ENCODE data around the gene COCH. TPM values are rescaled to one million over a fixed set of nuclear protein-coding genes. Genes with fewer than 3 reads are reported as not detected.

The COCH gene
- total RNA-seq, 4 donors from 2014 or later = 1.9 to 5.4 (median 3.7) TPM

- no peak for TF ChIP-seq CTCF (IDR thresholded peaks at IDR 0.05; ENCODE audit: low read depth)
These were observed 14.9 kb downstream of the COCH start for GRCh38 chr14:30889244-30889594.

GRCh38 chr14:30893819-30894218, 19.5 kb downstream of the COCH start:
- no peak for TF ChIP-seq CTCF (IDR thresholded peaks at IDR 0.05; ENCODE audit: low read depth)

GRCh38 chr14:30894923-30895515, 20.7 kb downstream of the COCH start:
- TF ChIP-seq CTCF (IDR thresholded peaks at IDR 0.05; ENCODE audit: low read depth) = no peak

GRCh38 chr14:30896435-30896834, 22.1 kb downstream of the COCH start:
- no peak for TF ChIP-seq CTCF (IDR thresholded peaks at IDR 0.05; ENCODE audit: low read depth)

- TF ChIP-seq CTCF (IDR thresholded peaks at IDR 0.05; ENCODE audit: low read depth) = no peak
These were observed 29.1 kb downstream of the COCH start for GRCh38 chr14:30903285-30904124.

GRCh38 chr14:30906752-30907658, 32.6 kb downstream of the COCH start:
- no peak for TF ChIP-seq CTCF (IDR thresholded peaks at IDR 0.05; ENCODE audit: low read depth)

GRCh38 chr14:30907659-30908057, 33.3 kb downstream of the COCH start:
- no peak for TF ChIP-seq CTCF (IDR thresholded peaks at IDR 0.05; ENCODE audit: low read depth)

All from subcutaneous adipose tissue (tissue), 4 donors.